HEK293 (cell line): Measurements from ENCODE around the gene KRTAP6-3.

Experiments used
- CTCF ChIA-PET: fragments of 350-600 bp; formaldehyde crosslinking; extraction: SDS; loops from one replicate; lab custom pipeline; 2021; ENCODE audit warnings: antibody characterized with exemption; lab: Yijun Ruan, JAX
- POLR2A ChIA-PET: fragments of 300-600 bp; formaldehyde crosslinking; extraction: SDS; loops from one replicate; lab custom pipeline; 2020; ENCODE audit warnings: antibody characterized with exemption, inconsistent platforms; lab: Yijun Ruan, JAX
- H3K27ac ChIP-seq: fragments of 200-500 bp; sonication (Bioruptor generic); 2 replicates; pipeline ENCODE4 v1.5.1; 2014; ENCODE audit warnings: low read depth, low read length, control low read depth, inconsistent platforms; ENCODE audit errors: extremely low read depth
- H3K36me3 ChIP-seq, 2 experiments: fragments of 200-500 bp in 1 of 2; sonication (Bioruptor generic) in 1 of 2; 1 replicate in 1 of 2; 2 replicates in 1 of 2; pipeline ENCODE4 v1.5.1; 2014 to 2017; ENCODE audit warnings: inconsistent platforms in 2 of 2, low read length in 2 of 2; ENCODE audit not compliant: control insufficient read depth in 2 of 2, insufficient read depth in 1 of 2
- H3K4me1 ChIP-seq: fragments of 200-500 bp; sonication (Bioruptor generic); 2 replicates; pipeline ENCODE4 v1.5.1; 2014; ENCODE audit warnings: mild to moderate bottlenecking, low read length, inconsistent platforms; ENCODE audit not compliant: control insufficient read depth, insufficient read depth
- H3K4me3 ChIP-seq: 2 replicates; pipeline ENCODE4 v1.5.1; 2011; ENCODE audit warnings: low read depth, mild to moderate bottlenecking, control low read depth, low read length, moderate library complexity
- H3K9me3 ChIP-seq: fragments of 200-500 bp; sonication (Bioruptor generic); 2 replicates; pipeline ENCODE4 v1.5.1; 2014; ENCODE audit warnings: low read depth, low read length, inconsistent platforms; ENCODE audit not compliant: control insufficient read depth, insufficient read depth
- BCL11A ChIP-seq: fragments of 450-650 bp; formaldehyde crosslinking; IDR thresholded peaks from 2 replicates; pipeline ENCODE4 v1.5.1; 2016; ENCODE audit warnings: low read depth, missing biosample characterization, missing genetic modification characterization
- ZBTB17 ChIP-seq: fragments of 450-650 bp; formaldehyde crosslinking; IDR thresholded peaks from 2 replicates; pipeline ENCODE4 v1.5.1; 2016; ENCODE audit warnings: missing biosample characterization, missing genetic modification characterization
- ZFHX2 ChIP-seq: fragments of 450-650 bp; formaldehyde crosslinking; conservative IDR thresholded peaks from 2 replicates; pipeline ENCODE4 v1.5.1; 2016; ENCODE audit warnings: missing biosample characterization, missing genetic modification characterization
- ZNF112 ChIP-seq: fragments of 450-650 bp; formaldehyde crosslinking; IDR thresholded peaks from 2 replicates; pipeline ENCODE4 v1.5.0; 2017; ENCODE audit warnings: missing biosample characterization, missing genetic modification characterization
- ZNF140 ChIP-seq: fragments of 450-650 bp; formaldehyde crosslinking; IDR thresholded peaks from 2 replicates; pipeline ENCODE4 v1.5.1; 2016; ENCODE audit warnings: missing biosample characterization, missing genetic modification characterization
- ZNF350 ChIP-seq: fragments of 450-650 bp; formaldehyde crosslinking; IDR thresholded peaks from 2 replicates; pipeline ENCODE4 v1.5.0; 2017; ENCODE audit warnings: missing biosample characterization, mild to moderate bottlenecking, missing genetic modification characterization
- ZNF416 ChIP-seq: fragments of 450-650 bp; formaldehyde crosslinking; IDR thresholded peaks from 2 replicates; pipeline ENCODE4 v1.5.1; 2016; ENCODE audit warnings: missing biosample characterization, missing genetic modification characterization
- ZNF510 ChIP-seq: fragments of 450-650 bp; formaldehyde crosslinking; IDR thresholded peaks from 2 replicates; pipeline ENCODE4 v1.5.1; 2018; ENCODE audit warnings: mild to moderate bottlenecking, missing genetic modification characterization, missing biosample characterization; ENCODE audit not compliant: insufficient replicate concordance
- ZNF747 ChIP-seq: fragments of 450-650 bp; formaldehyde crosslinking; IDR thresholded peaks from 2 replicates; pipeline ENCODE4 v1.5.1; 2016; ENCODE audit warnings: missing biosample characterization, missing genetic modification characterization
- ZNF776 ChIP-seq: fragments of 450-650 bp; formaldehyde crosslinking; IDR thresholded peaks from 2 replicates; pipeline ENCODE4 v1.5.0; 2017; ENCODE audit warnings: missing biosample characterization, missing genetic modification characterization, borderline replicate concordance
- ZNF843 ChIP-seq: fragments of 450-650 bp; formaldehyde crosslinking; IDR thresholded peaks from 2 replicates; pipeline ENCODE4 v1.5.1; 2016; ENCODE audit warnings: missing biosample characterization, missing genetic modification characterization
- ZXDB ChIP-seq: fragments of 450-650 bp; formaldehyde crosslinking; IDR thresholded peaks from 2 replicates; pipeline ENCODE4 v1.5.1; 2016; ENCODE audit warnings: missing biosample characterization, missing genetic modification characterization
- TF ChIP-seq, protein P1 (sequence below): fragments of 450-650 bp; formaldehyde crosslinking; IDR thresholded peaks from 2 replicates; pipeline ENCODE4 v1.5.1; 2016; ENCODE audit warnings: missing biosample characterization, missing genetic modification characterization
- TF ChIP-seq, protein P2 (sequence below): fragments of 450-650 bp; formaldehyde crosslinking; IDR thresholded peaks from 2 replicates; pipeline ENCODE4 v1.5.1; 2017; ENCODE audit warnings: missing biosample characterization, missing genetic modification characterization
- TF ChIP-seq, protein P3 (sequence below): sonication (generic); formaldehyde crosslinking; IDR thresholded peaks from 2 replicates; pipeline ENCODE4 v1.8.1; 2022; ENCODE audit warnings: mild to moderate bottlenecking, moderate library complexity, missing genetic modification reagents
- TF ChIP-seq, protein P4 (sequence below): fragments of 450-650 bp; formaldehyde crosslinking; IDR thresholded peaks from 2 replicates; pipeline ENCODE4 v1.5.1; 2016; ENCODE audit warnings: missing biosample characterization, missing genetic modification characterization

KRTAP6-3 gene

DNA sequence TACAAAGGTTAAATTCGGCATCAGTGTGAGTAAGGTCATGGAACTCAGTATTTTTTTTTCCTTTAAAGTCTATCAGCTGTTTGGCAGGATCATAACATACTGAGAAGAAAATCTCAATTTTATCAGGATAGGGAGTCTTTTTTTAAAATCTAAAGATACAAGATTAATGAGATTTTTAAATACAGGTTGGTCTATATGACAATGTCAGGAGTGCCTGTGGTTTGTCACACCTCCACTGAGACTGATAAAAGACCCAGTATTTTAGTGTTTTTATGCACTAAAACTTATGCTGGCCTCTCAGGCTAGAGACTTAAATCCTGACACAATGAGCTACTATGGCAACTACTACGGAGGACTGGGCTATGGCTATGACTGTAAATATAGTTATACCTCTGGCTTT, 50.3 kb downstream of the KRTAP6-3 start, which contains the start of gene KRTAP20-3:
Gene KRTAP20-3, plus strand, starts transcription at position 301 of the 400 bp plus-strand sequence.
- Histone ChIP-seq H3K4me3 (no peak within 1 kb of the TSS), H3K4me1 (no peaks in the 10 kb centered on the region)
- POLR2A ChIA-PET = no interaction called here
- TF ChIP-seq ZNF350 (tag by site-specific recombination) (no peak), ZNF747 (tag by site-specific recombination) (no peak), ZNF776 (tag by site-specific recombination) (no peak), ZBTB17 (no peak), ZNF843 (no peak), ZNF112 (tag by site-specific recombination) (no peak), ZNF510 (tag by site-specific recombination) (no peak), ZNF140 (tag by site-specific recombination) (no peak), BCL11A (tag by site-specific recombination) (no peak), ZFHX2 (tag by site-specific recombination) (no peak), ZNF416 (tag by site-specific recombination) (no peak), ZXDB (tag by site-specific recombination) (no peak)
- TF ChIP-seq, protein P1, sequence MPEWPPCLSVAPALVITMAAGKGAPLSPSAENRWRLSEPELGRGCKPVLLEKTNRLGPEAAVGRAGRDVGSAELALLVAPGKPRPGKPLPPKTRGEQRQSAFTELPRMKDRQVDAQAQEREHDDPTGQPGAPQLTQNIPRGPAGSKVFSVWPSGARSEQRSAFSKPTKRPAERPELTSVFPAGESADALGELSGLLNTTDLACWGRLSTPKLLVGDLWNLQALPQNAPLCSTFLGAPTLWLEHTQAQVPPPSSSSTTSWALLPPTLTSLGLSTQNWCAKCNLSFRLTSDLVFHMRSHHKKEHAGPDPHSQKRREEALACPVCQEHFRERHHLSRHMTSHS = no peak
- TF ChIP-seq, protein P2, sequence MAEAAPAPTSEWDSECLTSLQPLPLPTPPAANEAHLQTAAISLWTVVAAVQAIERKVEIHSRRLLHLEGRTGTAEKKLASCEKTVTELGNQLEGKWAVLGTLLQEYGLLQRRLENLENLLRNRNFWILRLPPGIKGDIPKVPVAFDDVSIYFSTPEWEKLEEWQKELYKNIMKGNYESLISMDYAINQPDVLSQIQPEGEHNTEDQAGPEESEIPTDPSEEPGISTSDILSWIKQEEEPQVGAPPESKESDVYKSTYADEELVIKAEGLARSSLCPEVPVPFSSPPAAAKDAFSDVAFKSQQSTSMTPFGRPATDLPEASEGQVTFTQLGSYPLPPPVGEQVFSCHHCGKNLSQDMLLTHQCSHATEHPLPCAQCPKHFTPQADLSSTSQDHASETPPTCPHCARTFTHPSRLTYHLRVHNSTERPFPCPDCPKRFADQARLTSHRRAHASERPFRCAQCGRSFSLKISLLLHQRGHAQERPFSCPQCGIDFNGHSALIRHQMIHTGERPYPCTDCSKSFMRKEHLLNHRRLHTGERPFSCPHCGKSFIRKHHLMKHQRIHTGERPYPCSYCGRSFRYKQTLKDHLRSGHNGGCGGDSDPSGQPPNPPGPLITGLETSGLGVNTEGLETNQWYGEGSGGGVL (tag by site-specific recombination) = no peak
- TF ChIP-seq, protein P3, sequence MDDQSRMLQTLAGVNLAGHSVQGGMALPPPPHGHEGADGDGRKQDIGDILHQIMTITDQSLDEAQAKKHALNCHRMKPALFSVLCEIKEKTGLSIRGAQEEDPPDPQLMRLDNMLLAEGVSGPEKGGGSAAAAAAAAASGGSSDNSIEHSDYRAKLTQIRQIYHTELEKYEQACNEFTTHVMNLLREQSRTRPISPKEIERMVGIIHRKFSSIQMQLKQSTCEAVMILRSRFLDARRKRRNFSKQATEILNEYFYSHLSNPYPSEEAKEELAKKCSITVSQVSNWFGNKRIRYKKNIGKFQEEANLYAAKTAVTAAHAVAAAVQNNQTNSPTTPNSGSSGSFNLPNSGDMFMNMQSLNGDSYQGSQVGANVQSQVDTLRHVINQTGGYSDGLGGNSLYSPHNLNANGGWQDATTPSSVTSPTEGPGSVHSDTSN (CRISPR knock-in tag) = no peak
- TF ChIP-seq, protein P4, sequence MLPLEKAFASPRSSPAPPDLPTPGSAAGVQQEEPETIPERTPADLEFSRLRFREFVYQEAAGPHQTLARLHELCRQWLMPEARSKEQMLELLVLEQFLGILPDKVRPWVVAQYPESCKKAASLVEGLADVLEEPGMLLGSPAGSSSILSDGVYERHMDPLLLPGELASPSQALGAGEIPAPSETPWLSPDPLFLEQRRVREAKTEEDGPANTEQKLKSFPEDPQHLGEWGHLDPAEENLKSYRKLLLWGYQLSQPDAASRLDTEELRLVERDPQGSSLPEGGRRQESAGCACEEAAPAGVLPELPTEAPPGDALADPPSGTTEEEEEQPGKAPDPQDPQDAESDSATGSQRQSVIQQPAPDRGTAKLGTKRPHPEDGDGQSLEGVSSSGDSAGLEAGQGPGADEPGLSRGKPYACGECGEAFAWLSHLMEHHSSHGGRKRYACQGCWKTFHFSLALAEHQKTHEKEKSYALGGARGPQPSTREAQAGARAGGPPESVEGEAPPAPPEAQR (tag by site-specific recombination) = no peak
- TF ChIP-seq, all 188 proteins: peak for 0
- CTCF ChIA-PET = interaction anchor here (0.8 kb wide), 1 partner anchor 46 kb away, joined by 3 read pairs; no protein-coding TSS in a partner anchor
- H3K27ac ChIP-seq = no peak within 1 kb of the TSS
- no peaks in the 10 kb centered on the region for H3K9me3 ChIP-seq
- no peaks in the 10 kb centered on the region for H3K36me3 ChIP-seq
